HUDEP-2 (cell line): ENCODE data around the gene FOSL2.

Experiments
- DNase-seq, 76 experiments: peaks; one replicate each; lab custom pipeline; 2025; ENCODE audit not compliant: unreplicated experiment in 76 of 76; lab: John Stamatoyannopoulos, UW

The FOSL2 gene

DNA sequence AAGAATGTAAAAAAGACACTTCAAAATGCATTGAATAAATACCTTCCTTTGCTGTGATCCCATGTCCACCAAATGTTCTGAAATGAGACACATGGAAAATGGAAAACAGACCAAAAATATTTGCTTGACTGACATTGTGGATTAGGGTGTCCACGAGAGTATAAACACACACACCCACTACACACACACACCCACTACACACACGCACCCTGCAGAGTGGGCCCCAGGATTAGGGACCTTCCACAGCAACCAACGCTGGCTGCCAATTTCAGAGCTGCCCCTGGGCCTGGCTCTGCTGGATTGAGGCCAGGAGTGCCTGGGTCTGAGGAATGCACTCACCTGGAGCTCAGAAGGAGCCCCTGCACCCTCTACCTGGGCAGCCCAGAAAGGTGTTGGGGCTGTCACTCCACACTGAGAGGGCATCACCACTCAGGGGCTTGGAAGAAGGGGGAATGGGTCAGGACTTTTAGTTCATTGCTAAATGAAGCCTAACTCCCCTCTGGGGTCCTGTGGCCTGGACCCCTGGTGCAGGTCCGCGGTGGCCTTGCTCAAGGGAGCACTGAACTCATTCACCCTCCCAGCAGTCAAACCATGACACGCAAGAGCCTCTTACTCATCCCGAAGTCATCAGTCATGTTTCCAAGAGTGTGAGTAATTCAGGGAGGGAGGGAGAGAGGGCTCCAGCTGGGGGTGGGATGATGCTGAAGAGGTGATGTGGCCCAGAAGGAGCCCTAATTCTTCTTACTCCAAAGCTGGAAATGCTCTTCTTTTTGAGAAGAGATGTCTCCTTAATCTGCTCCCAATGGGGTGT is 53.0 kb downstream of the FOSL2 start:
- DNase-seq, result peak in 1 of 76 experiments; percentile 9

DNA sequence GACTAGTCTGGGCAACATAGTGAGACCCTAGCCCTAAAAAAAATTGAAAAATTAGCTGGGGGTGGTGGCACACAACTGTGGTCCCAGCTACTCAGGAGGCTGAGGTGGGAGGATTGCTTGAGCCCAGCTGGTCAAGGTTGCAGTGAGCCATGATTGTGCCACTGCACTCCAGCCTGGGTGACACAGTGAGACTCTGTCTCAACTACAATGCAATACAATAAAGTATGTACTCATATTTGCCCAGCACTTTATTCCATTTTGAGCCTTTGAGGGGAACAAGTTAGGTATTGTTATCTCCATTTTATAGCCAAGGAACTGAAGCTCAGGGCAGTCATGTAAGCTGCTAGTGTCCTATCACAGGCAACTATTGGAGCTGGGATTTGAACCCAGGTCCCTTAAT is 53.9 kb downstream of the FOSL2 start:
- DNase-seq, result no peak

DNA sequence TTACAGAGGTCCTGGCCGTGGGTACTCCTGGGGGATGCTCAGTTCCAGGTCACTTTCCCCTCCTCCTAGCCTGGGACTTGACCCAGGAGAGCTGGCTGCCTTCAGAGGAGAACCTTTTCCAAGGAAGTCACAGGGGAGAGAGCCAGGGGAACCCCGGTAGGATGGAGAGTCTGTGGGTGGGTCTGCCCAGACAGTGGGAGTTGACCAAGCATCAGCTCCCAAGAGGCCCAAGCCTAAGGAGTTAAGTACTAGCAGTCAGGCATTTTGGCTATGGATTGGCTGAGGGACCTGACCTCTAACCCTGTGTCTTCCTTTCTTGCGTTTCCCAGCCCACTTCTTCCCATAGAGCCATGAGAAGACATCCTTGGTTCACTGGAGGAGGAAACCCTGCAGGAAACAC is 54.4 kb downstream of the FOSL2 start:
- no peak for DNase-seq

DNA sequence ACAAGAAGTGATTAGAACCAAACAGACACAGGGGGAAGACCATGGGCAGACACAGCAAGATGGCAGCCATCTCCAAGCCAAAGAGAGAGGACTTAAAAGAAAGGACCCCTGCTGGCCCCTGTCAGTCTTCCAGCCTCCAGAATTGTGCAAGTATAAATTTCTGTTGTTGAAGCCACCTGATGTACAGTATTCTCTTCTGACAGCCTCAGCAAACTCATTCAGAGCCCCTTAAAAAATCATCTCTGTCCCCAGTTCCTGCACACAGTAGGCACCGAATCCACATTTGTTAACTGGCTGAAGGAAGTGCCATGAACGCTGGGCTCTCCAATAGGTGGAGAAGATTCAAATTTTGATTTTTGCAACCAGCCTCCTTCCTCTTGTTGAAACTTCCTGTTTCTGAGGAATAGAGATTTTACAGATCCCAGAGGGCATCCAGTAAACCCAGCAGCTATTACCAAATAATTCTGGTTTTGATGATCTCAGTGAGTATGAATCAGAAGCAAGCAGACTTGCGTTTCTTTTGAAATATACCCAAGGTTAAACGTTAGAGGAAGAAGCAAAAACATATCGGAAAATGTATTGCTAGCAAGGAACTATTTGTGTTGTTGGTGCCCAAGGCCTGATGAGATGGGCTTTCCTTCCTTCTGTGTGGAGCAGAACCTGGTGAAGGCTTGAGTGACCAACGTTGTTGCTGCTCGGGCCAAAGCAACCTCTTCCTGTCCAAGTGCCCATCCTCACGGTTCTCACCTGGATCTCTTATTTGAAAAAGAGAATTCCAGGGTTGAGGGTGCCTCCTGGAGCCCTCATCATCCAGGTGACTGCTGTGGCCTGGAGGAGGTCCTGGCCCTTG is 55.5 kb downstream of the FOSL2 start:
- no peak for DNase-seq

DNA sequence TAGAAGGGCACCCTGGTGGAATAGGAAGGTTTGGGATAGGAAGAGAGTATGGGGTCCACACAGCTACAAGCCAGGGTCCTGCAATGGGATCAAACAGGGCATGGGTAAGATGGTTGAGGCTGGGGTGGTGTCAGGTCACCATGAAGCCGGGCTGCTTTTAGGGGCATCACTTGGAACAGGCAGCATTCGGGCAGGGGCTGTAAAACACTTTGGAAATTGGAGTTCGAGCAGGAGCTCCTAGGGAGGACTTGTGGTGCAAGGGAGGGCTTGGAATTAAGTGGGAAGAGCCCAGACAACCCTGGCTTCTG is 56.1 kb downstream of the FOSL2 start:
- DNase-seq, result no peak

DNA sequence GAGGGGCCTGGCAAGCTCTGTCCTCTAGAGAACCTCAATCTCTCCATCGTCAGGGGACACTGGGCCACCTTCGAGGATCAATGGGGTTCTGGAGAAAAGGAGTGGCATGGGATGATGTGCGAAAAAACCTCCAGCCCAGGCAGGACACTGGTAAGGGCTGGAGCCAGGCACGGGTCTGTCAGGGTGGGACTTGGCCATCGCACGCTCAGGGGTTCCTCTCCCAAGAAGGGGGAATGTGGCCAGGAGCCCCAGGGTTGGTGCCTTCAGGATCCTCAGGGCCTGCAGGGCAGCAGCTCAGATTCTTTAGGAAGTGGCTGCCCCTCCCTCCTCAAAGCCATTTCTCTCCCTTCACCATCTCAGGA is 56.4 kb downstream of the FOSL2 start:
- no peak for DNase-seq

DNA sequence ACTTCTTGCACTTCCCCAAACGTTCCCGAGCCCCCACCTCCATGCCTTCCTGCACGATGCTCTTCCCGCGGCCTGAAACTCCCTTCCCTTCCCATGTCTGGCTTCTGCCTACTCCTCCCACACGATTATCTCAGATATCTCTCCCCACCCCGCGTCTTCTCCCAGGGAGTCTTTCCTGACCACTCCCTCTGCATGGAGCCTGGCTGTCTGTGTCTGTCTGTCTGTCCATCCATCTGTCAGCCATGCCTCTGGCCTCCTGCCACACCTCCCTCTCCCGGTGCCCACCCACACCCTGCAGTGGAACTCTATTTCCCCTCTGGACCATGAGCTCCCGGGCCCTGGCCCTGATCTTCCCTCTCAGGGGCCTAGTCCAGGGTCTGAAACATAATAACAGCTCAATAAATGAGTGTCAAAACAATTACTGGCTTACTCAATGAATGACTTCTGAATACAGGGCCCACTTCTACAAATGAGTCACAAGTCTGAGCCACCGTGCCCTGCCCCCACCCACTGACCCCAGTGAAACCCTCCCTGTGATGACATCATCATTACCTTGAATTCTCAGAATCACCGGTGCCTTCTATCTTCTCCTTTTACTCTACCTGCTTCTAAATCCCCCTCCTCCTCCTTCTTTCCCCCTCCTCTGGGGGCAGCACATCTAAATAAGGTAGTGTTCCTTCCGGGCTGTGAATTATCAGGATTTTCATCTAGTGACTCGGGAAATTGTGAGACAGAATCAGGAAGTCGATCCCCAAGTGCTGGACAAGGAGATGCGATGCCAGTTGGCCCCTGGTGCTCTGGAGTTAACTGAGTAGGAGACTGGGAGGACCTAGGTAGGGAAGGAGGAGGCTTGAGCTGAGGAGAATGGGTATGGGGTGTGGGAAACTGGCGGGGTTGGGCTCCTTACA is 57.1 kb downstream of the FOSL2 start:
- no peak for DNase-seq

DNA sequence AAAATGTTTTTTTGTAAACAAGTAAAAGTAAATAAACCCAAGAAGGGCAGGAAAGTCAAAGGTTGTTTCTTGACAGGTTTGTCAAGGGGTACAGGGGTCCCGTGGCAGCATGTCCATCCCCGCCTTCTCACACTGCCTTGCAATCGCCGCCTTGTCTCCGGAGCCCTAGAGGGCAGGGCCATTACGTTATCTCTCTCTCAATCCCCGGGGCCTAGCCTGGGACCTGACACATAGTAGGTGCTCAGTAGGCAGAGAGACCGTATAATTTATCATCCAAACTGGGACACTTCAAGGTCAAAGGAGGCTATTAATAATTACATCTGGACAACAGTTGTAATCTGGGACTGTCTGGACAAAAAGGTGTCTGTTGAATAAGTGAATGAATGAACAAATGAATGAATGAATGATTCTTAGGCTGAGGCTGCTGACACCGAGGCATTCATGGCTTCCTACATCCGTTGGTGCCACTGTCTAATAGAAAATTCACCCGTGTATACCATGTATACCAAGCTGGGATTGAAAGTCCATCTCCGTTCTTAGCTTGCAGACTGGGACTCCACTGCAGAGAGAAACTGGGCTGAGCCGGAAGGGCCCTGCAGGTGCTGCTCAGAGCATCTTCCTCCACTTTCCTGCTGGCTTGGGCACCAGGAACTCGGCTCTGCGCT is 58.4 kb downstream of the FOSL2 start:
- DNase-seq, result no peak

DNA sequence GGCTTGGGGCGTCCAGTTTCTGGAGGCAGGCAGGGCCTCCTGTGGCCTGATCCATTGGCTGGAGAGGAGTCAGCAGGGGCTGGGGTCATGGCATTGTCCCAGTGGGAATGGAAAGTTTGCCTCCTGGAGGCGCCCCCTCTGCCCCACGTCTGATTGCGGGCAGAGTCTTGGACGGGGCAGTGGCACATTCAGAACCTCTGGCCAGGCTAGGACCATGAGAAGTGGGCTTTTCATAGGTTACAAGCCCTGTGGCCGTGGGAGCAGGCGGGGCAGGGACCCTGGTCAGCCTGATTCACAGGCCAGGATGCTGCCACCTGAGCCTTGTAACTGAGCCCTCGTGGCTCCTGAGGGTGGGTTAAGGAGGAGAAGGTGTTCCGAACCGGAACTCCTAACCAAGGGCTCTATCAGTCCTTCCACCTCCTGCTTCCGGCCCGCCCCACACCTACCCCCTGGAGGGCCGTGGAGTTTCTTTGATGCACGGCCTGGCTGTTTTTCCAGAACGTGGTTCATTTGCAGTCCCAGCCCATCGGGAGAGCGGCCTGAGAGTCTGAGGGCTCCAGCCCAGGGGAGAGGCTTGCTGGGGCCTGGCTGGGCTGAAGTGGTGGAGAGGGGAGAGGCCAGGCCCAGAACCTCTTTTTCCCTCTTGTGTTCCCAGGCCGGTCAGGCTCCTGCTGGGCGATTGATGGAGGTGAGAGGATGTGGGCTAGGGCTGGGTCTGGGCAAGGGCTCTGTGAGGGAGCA is 59.3 kb downstream of the FOSL2 start:
- DNase-seq, result no peak

DNA sequence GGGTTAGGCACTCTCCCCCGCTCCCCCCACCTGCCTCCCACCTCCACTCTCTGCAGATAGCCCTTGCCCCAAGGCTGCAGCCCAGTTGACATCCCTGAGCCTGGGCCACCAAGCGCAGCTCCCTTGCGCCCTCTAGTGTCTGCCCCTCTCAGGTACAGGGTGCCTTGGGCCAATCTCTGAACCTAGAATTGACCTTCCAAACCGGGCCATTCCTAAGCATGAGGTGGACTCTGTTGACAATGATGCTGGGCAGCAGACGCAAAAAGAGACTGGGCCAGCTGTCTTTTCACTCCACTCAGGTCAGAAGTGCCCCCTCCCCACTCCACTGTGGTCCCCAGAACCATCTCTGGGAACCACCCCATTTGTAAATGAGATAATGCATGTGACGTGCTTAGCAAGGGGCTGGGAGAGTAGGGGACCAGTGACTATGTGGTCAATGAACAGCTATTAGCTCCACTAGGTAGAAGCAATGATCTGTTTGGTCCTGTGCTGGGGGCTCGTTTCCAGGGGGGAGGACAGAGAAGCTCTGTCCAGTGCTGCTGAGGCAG is 60.0 kb downstream of the FOSL2 start:
- DNase-seq, result peak in 49 of 76 experiments; percentile 2 to 68 (median 35)

DNA sequence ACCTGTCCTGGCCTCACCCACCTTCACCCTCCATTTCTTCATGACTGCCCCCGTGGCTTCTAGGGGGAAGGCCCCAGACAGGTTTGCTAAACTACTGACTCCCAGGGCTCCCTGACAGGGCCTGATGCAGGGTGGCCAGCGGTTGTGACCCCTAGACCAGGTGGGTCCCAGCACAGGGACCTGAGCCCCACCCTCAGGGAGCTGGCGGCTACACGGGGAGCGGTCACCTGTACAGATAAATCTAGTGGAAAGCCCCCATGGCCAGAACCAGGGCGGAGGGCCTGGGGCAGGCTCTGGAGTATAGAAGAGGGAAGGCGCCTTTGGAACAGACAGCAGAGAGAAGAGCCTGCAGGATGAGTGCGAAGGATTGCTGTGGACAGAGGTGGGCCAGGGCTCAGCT is 60.7 kb downstream of the FOSL2 start:
- DNase-seq, result no peak

DNA sequence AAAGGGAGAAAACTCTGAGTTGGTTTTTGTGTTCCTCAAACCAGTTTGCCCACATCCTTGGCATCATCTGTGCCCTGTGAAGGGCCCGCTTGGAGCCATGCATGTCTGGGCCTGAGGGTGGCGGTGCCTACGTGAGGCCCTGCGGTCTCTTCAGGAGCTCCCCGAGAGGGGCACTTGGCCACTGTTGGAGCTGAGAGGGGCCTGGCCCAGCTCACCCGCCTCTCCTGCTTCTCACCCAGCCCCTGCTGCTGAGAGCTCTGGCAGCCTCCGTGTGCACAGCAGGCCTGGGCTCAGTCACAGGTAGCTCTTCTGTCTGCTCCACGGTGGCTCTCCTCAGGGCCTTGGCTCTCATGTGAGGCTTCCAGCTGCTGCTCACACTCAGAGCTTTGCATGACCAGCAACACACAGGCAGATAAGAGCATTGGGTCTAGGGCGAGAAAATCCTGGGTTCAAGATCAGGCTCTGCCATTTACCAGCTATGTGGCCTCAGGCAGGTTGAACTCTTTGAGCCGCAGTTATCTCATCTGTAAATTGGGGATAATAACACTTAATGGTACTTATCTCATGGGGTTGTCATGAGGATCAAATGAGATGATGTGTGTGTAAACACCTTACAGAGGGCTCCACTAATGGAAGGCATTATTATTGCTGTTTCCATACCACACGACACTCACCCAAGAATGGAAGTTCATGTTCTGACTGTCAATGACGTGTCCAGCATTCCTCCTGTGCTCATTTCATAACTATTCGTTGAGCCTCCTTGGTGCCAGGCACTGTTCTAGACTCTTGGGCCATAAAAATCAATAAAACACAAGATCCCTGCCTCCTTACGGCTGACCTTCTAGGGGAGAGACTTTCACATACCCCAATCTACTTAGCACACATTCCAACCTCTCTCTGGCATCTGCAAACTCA is 61.6 kb downstream of the FOSL2 start:
- DNase-seq, result no peak

DNA sequence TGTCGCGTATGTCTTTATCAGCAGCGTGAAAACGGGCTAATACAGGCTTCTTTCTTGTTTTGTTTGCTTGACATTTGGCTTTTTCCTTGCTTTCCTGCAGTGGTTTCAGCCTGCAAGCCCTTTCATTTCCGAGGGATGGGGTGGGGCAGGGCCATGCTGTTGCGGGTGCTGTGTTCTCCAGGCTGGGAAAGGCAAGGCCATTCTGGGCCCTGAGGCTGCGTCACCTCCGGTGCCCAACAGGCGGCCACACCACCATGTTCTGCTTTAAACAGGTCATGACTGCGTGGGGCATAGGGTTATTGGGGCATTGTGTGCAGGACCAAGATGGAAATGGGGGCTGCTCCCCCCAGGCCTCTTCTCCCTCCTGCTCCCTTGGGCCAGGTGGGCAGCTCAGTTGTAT is 64.6 kb downstream of the FOSL2 start:
- no peak for DNase-seq

DNA sequence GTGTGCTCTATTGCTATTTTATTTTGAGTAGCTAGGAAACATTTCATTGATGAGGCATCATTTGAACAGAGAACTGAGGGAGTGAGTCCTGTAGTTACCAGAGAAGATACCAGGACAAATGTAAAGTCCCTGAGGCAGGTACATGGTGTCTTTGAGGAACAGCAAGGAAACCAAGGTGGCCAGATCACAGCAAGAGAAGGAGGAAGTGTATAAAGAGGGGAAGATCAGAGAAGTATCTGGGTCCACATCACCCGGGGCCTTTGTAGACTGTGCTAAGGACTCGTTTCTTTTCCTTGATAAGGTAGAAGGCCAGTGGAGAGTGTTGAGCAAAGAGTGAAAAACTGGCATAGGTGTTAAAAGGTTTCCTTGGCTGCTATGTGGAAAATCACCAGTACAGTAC is 68.4 kb downstream of the FOSL2 start:
- DNase-seq, result no peak

DNA sequence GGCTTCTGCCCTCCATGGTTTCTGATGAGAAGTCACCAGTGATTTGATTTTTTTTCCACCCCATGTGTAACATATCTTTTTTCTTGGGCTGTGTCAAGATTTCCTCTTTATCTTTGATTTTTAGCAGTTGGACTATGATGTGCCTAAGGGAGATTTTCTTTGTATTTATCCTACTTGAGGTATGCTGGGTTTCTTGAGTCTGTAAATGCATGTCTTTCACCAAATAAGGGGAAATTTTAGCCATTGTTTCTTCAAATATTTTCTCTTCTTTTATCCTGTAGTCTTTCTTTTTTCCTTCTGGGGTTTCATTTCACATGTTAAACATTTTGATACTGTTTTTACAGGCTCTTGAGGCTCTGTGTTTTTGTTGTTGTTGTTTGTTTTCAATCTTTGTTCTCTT is 69.5 kb downstream of the FOSL2 start:
- no peak for DNase-seq

DNA sequence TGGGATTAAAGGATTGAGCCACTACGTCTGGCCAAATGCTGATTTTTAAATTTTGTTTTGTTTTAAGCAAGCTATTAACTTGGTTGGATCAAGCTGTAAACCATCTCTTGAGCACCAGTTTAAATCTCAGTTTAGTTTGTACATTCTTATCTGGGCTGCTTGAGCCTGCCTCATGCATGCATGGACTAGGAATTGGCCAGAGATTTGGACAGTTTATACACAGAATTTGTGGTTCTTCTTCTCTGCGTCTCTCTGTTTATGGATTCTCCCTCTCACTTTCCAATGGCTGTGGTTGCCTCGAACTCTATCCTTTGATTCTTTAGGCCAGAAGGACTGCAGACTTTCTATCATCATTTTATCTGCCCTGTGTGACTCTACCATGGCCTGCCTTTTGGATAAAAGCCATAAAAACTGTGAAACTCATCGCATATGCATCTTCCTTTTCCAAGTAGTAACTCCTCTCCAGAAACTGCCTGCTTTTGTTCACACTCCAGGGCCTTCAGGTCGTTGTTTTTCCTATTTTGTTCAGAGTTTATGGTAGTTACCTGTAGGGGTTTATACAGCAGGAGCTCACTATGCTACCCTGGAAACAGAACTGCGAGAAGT is 70.7 kb downstream of the FOSL2 start:
- DNase-seq, result no peak

DNA sequence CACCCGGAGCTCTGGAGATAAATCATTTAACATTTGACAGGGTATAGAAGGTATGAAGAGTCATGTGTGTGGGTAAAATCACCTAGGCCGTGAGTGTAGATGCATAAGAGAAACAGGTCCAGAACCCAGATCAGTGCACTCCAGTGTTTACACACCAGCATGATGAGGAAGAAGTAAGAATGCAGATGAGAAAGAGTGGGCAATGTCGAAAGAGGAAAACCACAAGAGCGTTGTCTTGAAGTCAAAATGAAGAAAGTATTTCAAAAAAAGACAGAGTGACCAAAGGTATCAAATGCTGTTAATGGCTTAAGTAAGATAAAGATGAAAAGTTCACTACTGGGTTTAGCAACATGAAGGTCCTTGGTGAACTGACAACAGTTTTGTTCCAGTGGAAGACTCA is 71.2 kb downstream of the FOSL2 start:
- no peak for DNase-seq

DNA sequence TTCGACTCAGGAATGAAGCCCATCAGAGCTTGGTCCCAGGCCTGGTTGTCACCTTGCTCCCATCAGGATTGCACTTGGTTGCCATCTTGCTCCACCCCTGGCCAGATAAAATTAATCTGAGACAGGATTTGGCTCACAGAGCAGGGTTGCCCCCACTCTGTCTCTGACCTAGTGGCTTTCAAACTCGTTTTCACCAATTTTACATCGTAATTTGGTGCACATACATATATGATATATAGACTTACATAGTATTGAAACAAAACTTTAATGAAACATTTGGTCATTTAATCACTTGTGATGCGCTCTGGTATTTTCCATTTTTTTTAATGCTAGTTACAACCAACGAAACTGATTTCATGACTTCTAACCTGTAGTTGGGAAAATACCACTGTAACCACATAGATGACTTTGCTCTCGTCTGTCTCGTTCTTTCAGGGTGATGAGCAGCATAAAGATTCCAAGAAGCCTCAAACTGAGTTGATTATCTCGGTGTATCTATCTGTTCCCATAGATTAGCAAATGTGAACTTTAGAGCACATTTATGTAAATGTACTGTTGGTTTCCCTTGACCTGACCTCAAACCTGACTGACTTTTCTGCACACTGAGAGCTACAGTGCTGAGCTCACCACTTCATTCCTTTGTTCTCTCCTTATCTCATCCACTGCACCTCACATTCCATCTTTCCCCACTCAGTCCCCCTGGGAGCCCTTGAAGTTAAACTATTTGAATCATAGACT is 72.7 kb downstream of the FOSL2 start:
- DNase-seq, result no peak
